GM19438 (cell line): Measurements from ENCODE around the gene CIT.

Experiments used
- ATAC-seq: cut with Tn5 transposase; IDR thresholded peaks from one replicate; pipeline ENCODE4 v1.9.1; 2021; ENCODE audit warnings: low read depth; ENCODE audit not compliant: unreplicated experiment

CIT gene

DNA sequence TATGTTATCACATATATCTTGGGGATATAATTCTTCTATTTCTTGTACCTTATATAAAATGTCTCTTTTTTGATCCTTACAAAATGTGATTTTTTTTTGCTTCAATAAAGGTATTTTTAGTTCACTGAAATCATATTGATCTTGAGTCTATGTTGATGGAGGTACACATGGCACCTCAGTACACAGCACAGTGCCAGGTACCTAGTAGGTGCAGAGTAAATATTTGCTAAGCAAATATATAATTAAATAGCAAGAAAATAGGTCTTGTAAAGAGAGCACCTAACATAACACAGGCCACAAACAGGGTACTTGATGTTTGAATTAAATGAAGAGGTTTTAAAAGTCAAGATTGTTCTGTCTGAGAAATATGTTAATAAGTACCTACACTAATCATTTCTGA, 69.7 kb downstream of the CIT start:
- no peak for ATAC-seq

DNA sequence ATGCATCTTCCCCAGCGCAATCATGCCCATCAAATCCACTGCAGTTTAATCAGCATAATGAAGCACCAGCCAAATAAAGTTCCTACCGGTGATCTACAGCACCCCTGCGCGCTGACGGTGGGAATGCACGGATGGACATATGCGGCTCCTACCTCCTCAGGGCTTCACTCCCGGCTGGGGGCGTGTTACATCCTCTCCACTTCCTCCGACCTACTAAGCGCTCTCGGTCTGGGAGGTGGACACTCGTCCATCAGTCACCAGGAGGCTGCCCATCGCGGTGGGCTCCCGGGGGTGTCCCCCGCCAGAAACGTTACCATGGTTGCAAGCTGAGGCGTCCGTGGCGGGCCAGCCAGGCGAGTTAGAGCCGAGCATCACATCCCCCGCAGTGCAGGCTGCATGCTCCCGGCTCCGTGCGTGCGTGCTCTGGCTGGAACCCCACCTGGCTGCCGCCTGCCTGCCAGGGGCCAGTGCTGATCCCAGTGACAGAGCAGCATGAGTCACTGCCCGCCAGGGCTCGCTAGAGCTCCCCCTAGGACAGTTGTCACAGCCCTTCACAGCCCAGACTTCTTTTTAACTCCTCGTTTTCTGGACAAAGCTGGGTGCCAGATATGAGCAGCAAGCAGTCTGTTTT, 73.0 kb downstream of the CIT start:
- no peak for ATAC-seq

DNA sequence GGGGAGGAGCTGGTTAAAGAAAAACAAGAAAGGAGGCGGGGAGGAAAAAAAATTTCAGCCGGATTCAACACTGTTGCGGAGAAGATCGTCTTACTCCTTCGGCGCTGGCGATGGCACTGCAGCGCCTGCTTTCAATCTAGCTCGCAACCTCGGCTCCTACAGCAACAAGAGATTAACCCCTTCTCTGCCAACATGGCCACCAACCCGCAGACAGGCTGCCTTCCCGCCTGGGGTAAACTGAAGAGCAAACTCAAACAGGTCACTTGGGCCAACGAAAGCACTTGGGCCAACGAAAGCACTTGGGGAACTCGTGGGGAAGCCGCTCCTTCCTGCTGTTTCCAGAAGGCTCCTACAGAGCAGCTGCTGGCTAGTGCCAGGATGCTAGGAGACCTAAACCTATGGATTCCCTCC, 73.7 kb downstream of the CIT start:
- no peak for ATAC-seq

DNA sequence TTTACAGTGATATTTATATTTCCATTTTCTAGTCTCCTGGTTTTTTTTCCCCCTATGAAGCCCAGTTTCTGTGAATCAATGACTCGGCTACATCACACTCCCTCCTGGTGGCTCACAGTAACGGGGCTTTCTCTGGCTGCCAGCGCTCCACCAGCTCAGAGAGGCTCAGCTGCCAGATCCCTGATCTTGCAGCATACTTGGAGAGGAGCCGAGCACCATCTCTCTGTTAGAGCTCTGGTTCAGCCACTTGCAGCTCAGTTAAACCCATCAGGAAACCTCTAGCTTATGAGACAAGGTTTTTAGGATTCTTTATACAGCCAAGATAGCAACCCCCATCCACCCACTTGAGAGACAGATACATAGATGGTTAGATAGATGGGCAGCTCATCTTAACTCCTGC, 74.6 kb downstream of the CIT start:
- no peak for ATAC-seq

GRCh38 chr12:119797090-119797489, 80.0 kb downstream of the CIT start:
- ATAC-seq = no peak

GRCh38 chr12:119796292-119796691, 80.8 kb downstream of the CIT start:
- no peak for ATAC-seq

DNA sequence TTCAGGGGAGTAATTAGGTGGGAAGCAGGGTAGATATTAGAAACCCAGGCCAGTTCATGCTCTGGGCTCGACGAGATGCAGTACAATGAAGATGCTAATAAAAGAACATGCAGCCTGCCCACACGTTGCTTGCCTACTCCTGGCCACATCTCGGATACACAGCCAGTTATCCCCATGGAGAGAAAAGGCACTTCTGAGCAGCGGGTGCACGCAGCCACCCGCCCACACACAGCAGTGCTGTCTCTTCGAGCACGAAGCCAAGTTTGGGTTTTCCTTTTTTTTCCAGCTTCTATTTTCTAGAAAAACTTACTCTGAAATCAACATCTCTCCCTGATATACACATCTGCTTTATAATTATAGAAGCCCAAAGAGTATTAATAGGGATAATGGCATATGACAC, 85.7 kb downstream of the CIT start:
- no peak for ATAC-seq

DNA sequence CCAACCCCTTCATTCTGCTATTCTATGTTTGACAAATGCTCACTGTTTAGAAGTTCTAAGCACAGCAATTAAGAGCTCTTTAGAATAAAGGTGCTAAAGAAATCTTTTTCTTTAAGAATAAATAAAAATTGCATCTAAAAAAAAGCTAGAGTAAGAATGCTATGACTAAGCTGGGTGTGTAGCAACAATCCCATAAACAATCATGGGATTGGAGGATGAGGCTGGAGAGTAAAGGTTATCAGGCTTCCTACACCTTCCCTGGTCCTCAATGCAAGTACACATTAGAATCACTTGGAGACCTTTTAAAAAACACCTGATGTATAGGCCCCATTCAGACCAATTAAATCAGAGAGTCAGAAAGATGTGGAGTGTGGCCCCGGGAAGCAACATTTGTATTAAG, 88.3 kb downstream of the CIT start:
- no peak for ATAC-seq

DNA sequence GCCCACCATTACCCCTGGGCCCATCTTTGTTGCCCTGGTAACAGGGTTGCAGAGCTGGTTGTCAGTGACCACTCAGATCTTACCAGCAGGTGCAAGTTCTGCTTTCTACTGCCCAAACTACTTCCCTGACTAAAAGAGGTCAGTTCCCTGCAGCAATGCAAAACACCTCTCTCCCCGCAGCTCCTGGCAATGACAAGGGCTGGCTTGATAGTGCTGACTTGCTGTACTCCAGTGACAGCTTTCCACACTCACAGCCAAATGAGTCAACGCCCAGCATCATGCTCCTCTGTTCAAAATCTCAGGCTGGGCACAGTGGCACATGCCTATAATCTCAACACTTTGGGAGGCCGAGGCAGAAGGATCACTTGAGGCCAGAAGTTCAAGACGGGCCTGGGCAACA, 90.6 kb downstream of the CIT start:
- ATAC-seq = no peak

DNA sequence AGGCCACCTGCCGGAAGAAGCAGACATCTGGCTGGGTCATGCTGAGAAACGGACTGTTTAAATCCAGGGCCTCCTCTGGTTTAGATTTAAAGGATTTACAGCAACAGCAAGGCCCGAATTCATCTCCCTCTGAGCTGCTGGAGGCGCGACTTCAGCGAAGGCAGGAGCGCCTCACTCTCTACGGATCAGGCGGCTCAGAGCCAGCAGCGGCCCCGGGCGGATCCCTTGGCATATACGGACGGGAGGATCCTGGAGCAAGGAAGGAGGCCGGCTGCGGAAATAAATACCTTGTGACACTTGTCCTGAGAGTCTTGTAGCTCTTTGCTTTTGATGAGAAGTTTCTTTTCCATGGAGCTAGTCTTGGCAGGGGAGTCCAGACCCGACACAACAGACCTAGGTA, 92.4 kb downstream of the CIT start:
- no peak for ATAC-seq

- ATAC-seq = no peak
Observed at GRCh38 chr12:119783787-119784186, 93.3 kb downstream of the CIT start.

DNA sequence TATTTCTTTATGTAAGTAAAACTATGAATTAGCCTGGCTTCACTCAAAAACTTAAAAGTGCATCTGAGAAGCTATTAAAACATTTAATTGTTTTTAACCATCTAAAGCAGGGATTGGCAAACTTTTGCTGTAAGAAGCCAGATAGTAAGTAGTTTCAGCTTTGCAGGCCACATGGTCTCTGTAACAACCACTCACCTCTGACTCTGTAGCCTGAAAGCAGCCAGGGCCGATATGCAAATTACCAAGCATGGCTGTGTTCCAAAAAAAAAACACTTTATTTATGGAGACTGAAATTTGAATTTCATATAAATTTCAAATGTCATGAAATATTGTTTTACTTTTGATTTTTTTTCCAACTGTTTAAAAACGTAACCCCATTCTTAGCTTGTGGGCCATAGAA, 95.3 kb downstream of the CIT start:
- no peak for ATAC-seq

DNA sequence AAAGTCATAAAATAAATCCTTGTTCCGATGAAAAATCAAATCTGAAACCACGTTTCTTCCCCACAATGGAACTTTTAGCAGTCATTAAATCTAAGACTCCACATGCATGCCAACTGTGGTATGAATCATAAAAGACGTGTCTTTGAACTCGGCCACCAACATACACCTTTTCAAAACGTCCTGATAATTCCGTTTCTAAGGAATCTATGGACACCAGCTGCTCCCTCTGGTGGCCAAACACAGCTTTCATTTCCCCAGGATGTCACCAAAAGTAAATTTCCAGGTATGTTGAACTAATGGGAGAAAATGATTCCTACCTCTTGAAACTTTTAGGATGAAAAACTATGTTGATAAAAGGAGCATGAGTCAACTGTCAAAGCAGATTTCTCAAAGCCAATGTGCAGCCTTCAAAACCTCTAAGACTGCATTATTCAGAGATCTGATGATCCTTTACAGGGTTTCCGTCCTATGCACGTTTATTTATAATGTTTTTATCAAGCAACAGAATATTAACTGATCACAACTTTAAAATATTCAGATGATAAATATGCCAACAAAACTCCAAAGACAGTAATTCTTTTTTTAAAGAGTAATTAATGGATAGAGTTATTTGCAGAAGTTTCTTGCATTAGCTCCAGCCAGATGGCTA, 96.2 kb downstream of the CIT start:
- no peak for ATAC-seq

DNA sequence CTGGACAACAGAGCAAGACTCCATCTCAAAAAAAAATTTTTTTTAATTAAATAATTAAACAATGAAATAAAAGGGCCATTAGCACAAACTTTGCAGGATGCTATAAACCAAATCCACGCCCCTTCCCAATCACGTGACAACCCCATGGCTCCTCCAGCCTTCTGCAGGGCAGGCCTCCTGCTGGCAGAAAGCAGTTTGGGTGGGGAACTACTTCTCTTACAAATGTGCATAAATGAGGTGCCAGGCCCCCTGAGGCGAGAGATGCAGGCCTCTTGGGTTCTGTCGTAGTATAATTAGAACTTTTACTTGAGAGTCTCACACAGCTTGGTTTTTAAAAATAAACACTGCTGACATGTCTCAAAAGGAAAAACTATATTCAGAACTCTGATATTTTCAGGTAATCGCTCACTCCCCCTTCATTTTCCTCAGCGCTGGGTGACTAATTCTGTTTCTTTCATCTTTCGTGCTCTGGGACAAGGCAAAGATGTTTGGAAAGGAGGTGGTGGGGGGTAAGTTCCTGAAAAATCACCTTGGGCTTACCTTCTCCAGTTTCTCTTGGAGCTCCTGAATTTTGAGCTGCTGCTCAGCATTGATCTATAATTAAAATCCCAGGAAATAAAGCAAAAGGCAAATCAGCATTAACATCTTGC, 101.7 kb downstream of the CIT start:
- ATAC-seq = no peak

DNA sequence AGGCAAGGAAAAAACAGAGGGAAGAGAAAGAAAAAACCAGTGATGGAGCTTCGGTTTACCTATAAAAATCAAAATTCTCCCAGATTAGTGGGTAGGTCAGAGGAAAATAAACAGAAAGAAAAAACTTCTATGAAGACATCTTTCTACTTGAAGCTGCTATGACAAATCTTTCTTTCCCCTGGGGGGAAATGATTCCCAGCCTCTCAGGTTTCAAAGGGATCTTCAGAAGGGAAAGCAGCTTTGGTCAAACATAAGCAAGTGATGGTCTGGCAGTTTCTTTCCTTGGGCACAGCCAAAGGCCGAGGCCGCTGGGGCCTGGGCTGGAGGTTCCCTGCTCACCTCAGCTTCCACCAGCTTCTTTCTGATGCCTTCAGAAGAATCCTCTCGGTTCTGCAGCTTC, 104.7 kb downstream of the CIT start:
- ATAC-seq = no peak

- ATAC-seq = no peak
Observed at GRCh38 chr12:119770146-119770545, 107.0 kb downstream of the CIT start.

- no peak for ATAC-seq
Observed at GRCh38 chr12:119762619-119763018, 114.5 kb downstream of the CIT start.

GRCh38 chr12:119758722-119759121, 118.4 kb downstream of the CIT start:
- ATAC-seq = no peak

GRCh38 chr12:119758234-119758633, 118.9 kb downstream of the CIT start:
- ATAC-seq = no peak

DNA sequence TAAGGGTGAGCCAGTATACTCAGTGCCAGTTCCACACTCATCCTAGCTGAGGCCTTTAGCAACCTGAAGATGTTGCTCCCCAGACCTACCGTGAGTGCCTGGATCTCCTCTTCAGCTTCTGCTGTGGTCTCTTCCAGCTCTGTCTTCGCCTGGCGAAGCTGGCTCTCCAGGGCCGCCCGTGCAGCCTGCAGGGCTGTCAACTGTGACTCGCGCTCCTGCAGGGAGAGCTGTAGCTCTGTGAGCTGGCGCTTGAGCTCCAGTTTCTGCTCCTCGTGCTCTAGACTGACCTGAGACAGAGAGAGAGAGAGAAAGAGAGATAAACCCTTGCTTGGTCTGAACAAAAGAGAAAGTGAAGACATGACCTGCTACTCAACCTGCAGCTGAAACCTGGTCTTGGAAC, 125.2 kb downstream of the CIT start:
- no peak for ATAC-seq

DNA sequence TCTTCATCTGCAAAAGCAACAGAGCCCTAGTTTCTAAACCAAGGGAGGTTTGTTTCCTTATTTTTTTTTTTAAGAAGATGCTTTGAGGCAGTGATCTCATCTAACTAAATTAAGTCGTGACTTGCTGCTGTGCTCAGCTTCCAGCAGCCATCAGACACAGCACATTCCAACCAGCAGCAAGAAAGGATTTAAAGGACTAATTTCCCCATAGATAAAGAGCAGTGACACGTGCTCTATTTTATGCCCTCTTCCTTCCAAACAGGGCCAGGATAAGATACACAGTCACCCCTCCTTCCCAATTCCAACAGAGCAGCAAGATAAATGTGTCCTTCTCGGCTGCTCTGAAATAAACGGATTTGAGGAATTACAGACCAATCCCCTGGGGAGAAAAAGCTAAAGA, 127.5 kb downstream of the CIT start:
- no peak for ATAC-seq

DNA sequence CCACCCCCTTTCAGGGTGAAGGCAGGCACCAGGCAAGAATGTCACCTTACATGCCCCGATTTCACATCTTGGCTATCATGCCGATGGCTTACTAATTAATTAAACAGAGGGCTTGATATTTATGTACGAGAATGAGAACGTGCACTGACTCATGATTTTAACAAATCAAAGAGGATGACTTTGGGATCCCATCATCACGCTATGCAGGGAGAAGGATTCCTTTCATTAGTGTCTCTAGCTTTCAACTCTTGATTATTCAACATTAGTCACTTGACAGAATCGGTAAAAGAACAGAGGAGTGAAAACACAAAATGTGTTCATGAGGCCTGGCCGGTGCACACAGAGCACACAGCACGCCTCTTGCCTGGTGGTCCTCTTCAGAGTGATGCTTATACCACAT, 128.6 kb downstream of the CIT start:
- ATAC-seq = no peak
